Erythroblast (primary cell): Measurements from ENCODE around the gene RDH5.

Experiments used
- GATA1 ChIP-seq: IDR thresholded peaks from 2 replicates; pipeline ENCODE4 v1.6.1; 2011; ENCODE audit warnings: low read depth, mild to moderate bottlenecking, control low read depth, low read length, moderate library complexity
- POLR2A ChIP-seq: IDR thresholded peaks from 2 replicates; pipeline ENCODE4 v1.6.1; 2011; ENCODE audit warnings: mild to moderate bottlenecking, low read length

DNA sequence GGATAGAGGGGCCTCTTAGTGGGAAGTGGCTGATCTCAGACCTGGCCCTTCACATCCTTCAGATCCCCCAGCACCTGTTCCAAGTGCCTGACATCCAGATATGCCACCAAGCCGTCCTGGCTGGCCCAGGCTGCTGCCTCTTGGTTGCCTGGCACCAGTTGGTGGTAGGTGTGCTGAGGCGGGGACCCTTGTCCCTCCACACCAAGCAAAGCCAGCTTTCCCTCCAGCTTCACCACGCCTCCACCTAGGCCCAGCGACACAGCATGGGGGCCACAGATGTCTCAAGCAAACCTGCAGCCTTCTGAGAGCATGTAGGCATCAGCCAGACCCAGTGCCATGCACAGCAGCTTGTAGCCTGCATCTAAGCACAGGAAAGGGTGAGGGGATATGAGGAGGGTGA lies 12.1 kb downstream of the RDH5 start:
- TF ChIP-seq POLR2A (no peak), GATA1 (no peak)
